ENCODE measurements around the gene AARS2.

AARS2 gene

DNA sequence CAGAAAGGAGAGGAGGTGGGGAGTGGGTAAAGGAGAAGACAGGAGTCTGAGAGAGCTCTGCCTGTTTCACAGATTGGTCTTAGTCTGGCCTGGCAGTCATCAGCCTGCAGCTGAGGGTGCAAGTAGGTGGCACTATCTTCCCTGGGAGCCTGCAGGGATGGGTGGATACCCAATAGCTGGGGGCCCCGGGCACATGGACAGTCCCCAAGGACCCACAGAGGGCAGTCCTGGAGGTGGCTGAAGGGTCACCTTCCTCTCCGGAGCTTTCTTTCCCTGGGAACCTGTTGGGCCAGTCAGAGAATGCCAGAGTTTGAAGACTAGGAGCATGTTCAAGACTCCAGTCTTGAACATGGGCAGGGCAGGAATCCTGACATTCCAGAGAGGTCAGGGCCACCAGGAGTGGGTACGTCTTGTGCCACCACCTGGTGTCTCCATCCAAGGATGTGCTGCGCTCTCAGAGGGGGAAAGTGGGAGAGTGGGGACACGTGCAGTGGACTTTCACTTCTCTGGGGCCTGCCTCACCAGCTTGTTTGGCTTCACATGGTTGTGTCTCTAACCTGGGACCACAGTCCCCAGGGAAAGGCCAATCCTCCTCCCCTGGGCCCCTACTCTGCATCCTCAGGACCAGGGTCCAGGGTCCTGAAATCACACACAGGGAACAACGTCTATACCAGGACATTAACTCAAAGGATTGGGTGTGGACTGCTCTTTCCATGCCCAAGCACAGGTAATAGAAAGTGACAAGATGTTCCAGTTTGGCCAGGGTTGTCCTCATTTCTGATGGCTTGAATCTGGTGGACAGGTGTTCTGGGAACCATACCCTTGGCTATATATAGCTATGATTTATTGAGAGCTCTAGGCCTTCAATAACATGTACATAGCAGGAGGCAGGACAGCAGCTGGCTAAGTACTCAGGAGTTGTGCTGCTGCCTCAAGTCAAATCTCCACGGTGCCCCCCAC is 18.0 kb downstream of the AARS2 start:
- peaks cover 47% of the 10 kb centered on the region for H3K27me3 ChIP-seq (ENCODE audit: control insufficient read depth, low read length)

DNA sequence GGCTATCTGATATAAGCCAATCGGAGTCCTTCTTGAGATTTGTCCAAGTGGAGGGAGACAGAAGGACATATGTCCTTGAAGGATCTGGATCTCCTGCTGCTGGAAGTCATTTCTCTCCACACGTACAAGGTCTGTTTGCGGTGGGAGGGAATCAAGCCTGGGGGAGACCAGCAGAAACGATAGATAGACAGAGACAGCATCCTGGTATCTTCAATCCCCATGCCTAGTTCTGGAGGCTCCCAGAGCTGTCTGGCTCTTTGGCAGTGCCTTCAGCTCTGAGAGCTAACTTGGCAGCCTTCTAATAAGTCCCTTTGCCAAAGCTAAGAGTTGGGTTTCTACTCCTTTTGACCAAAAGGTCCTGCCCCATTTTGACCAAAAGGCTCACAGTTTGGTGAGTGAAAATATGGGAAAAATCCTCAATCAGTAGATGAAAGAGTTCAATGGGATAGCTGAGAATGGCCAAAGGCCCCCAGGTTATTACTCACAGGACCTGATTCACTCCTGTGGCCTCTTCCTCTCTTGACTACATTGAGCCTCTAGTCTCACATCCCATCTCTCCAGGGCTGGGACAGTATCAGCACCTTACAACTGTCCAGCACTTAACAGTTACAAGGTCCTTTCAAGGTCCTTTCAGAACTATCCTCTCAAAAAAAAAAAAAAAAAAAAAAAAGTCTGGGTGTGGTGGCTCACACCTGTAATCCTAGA is 20.3 kb downstream of the AARS2 start:
- Histone ChIP-seq H3K9me3 (ENCODE audit: control insufficient read depth, insufficient read depth, low read length) (no peaks in the 10 kb centered on the region), H3K27me3 (ENCODE audit: control insufficient read depth, low read length) (peaks cover 52% of the 10 kb centered on the region), H4K20me1 (ENCODE audit: control insufficient read depth, insufficient read depth, low read depth, low read length) (peaks cover 3% of the 10 kb centered on the region; the same call in 1 of the 2 replicates), H3K4me3 (ENCODE audit: low read length) (no peak overlapping the region), H3K9me2 (replicated peaks; ENCODE audit: control insufficient read depth, low read length) (no peaks in the 10 kb centered on the region), H3K79me2 (ENCODE audit: control insufficient read depth, low read length) (no peaks in the 10 kb centered on the region), H3K36me3 (ENCODE audit: control insufficient read depth, low read length) (no peaks in the 10 kb centered on the region), H3F3A (ENCODE audit: control insufficient read depth, insufficient read depth) (no peaks in the 10 kb centered on the region), H3K27ac (ENCODE audit: low read depth, low read length) (no peak overlapping the region), H3K4me2 (ENCODE audit: low read length) (no peak overlapping the region), H3K4me1 (ENCODE audit: control insufficient read depth, low read length) (no peaks in the 10 kb centered on the region)
- TF ChIP-seq EZH2phosphoT487 (IDR thresholded peaks at IDR 0.05; ENCODE audit: borderline replicate concordance, low read length): no peak
- TF ChIP-seq, protein P1, sequence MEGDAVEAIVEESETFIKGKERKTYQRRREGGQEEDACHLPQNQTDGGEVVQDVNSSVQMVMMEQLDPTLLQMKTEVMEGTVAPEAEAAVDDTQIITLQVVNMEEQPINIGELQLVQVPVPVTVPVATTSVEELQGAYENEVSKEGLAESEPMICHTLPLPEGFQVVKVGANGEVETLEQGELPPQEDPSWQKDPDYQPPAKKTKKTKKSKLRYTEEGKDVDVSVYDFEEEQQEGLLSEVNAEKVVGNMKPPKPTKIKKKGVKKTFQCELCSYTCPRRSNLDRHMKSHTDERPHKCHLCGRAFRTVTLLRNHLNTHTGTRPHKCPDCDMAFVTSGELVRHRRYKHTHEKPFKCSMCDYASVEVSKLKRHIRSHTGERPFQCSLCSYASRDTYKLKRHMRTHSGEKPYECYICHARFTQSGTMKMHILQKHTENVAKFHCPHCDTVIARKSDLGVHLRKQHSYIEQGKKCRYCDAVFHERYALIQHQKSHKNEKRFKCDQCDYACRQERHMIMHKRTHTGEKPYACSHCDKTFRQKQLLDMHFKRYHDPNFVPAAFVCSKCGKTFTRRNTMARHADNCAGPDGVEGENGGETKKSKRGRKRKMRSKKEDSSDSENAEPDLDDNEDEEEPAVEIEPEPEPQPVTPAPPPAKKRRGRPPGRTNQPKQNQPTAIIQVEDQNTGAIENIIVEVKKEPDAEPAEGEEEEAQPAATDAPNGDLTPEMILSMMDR (IDR thresholded peaks at IDR 0.05; ENCODE audit: low read depth, low read length, poor library complexity, severe bottlenecking): no peak

More for the DNA sequence above, 18.0 kb downstream of the AARS2 start:
- H4K20me1 ChIP-seq (ENCODE audit: control insufficient read depth, insufficient read depth, low read depth, low read length): peaks cover 3% of the 10 kb centered on the region; the same call in 1 of the 2 replicates
- H3K27ac ChIP-seq (ENCODE audit: low read depth, low read length): no peak overlapping the region
- H3F3A ChIP-seq (ENCODE audit: control insufficient read depth, insufficient read depth): no peaks in the 10 kb centered on the region
- H3K4me1 ChIP-seq (ENCODE audit: control insufficient read depth, low read length): no peaks in the 10 kb centered on the region
- no peaks in the 10 kb centered on the region for H3K9me2 ChIP-seq (replicated peaks; ENCODE audit: control insufficient read depth, low read length)
- H3K79me2 ChIP-seq (ENCODE audit: control insufficient read depth, low read length): no peaks in the 10 kb centered on the region
- TF ChIP-seq, protein P1 (IDR thresholded peaks at IDR 0.05; ENCODE audit: low read depth, low read length, poor library complexity, severe bottlenecking): no peak
- TF ChIP-seq EZH2phosphoT487 (IDR thresholded peaks at IDR 0.05; ENCODE audit: borderline replicate concordance, low read length): no peak
- no peak overlapping the region for H3K4me3 ChIP-seq (ENCODE audit: low read length)
- no peaks in the 10 kb centered on the region; the same call in 1 of the 2 replicates for H3K36me3 ChIP-seq (ENCODE audit: control insufficient read depth, low read length)
- no peaks in the 10 kb centered on the region for H3K9me3 ChIP-seq (ENCODE audit: control insufficient read depth, insufficient read depth, low read length)
- no peak overlapping the region for H3K4me2 ChIP-seq (ENCODE audit: low read length)

- no peaks in the 10 kb centered on the region for H3F3A ChIP-seq (ENCODE audit: control insufficient read depth, insufficient read depth)
- H3K9me2 ChIP-seq (replicated peaks; ENCODE audit: control insufficient read depth, low read length): no peaks in the 10 kb centered on the region
- H3K79me2 ChIP-seq (ENCODE audit: control insufficient read depth, low read length): no peaks in the 10 kb centered on the region
- H3K4me2 ChIP-seq (ENCODE audit: low read length): no peak overlapping the region
- no peaks in the 10 kb centered on the region for H3K9me3 ChIP-seq (ENCODE audit: control insufficient read depth, insufficient read depth, low read length)
- H3K27me3 ChIP-seq (ENCODE audit: control insufficient read depth, low read length): peaks cover 49% of the 10 kb centered on the region
- peaks cover 3% of the 10 kb centered on the region; the same call in 1 of the 2 replicates for H4K20me1 ChIP-seq (ENCODE audit: control insufficient read depth, insufficient read depth, low read depth, low read length)
- TF ChIP-seq, protein P1 (IDR thresholded peaks at IDR 0.05; ENCODE audit: low read depth, low read length, poor library complexity, severe bottlenecking): no peak
- TF ChIP-seq EZH2phosphoT487 (IDR thresholded peaks at IDR 0.05; ENCODE audit: borderline replicate concordance, low read length): no peak
- no peak overlapping the region for H3K4me3 ChIP-seq (ENCODE audit: low read length)
- H3K36me3 ChIP-seq (ENCODE audit: control insufficient read depth, low read length): no peaks in the 10 kb centered on the region
- H3K27ac ChIP-seq (ENCODE audit: low read depth, low read length): no peak overlapping the region
- no peaks in the 10 kb centered on the region for H3K4me1 ChIP-seq (ENCODE audit: control insufficient read depth, low read length)
These were observed 21.3 kb downstream of the AARS2 start for GRCh38 chr6:44291841-44292240.
